HEK293 (cell line): ENCODE data around the gene PCDH9.

Experiments
- KLF17 ChIP-seq: fragments of 450-650 bp; formaldehyde crosslinking; IDR thresholded peaks from 2 replicates; pipeline ENCODE4 v1.5.1; 2016; ENCODE audit warnings: missing biosample characterization, missing genetic modification characterization
- REST ChIP-seq: fragments of 450-650 bp; formaldehyde crosslinking; IDR thresholded peaks from 2 replicates; pipeline ENCODE4 v1.5.1; 2016; ENCODE audit warnings: missing biosample characterization, missing genetic modification characterization
- ZNF114 ChIP-seq: fragments of 450-650 bp; formaldehyde crosslinking; IDR thresholded peaks from 2 replicates; pipeline ENCODE4 v1.5.0; 2017; ENCODE audit warnings: missing biosample characterization, missing genetic modification characterization
- ZNF121 ChIP-seq: fragments of 450-650 bp; formaldehyde crosslinking; IDR thresholded peaks from 2 replicates; pipeline ENCODE4 v1.5.1; 2016; ENCODE audit warnings: missing biosample characterization, missing genetic modification characterization
- ZNF138 ChIP-seq: fragments of 450-650 bp; formaldehyde crosslinking; IDR thresholded peaks from 2 replicates; pipeline ENCODE4 v1.5.1; 2016; ENCODE audit warnings: missing biosample characterization, missing genetic modification characterization, borderline replicate concordance
- ZNF510 ChIP-seq: fragments of 450-650 bp; formaldehyde crosslinking; IDR thresholded peaks from 2 replicates; pipeline ENCODE4 v1.5.1; 2018; ENCODE audit warnings: mild to moderate bottlenecking, missing genetic modification characterization, missing biosample characterization; ENCODE audit not compliant: insufficient replicate concordance
- ZNF645 ChIP-seq: fragments of 450-650 bp; formaldehyde crosslinking; IDR thresholded peaks from 2 replicates; pipeline ENCODE4; 2016; ENCODE audit warnings: missing biosample characterization, missing genetic modification characterization
- ZNF776 ChIP-seq: fragments of 450-650 bp; formaldehyde crosslinking; IDR thresholded peaks from 2 replicates; pipeline ENCODE4 v1.5.0; 2017; ENCODE audit warnings: missing biosample characterization, missing genetic modification characterization, borderline replicate concordance
- TF ChIP-seq, protein P1 (sequence below): fragments of 450-650 bp; formaldehyde crosslinking; IDR thresholded peaks from 2 replicates; pipeline ENCODE4 v1.5.1; 2016; ENCODE audit warnings: missing biosample characterization, missing genetic modification characterization
- TF ChIP-seq, protein P2 (sequence below): fragments of 450-650 bp; formaldehyde crosslinking; IDR thresholded peaks from 2 replicates; pipeline ENCODE4 v1.5.1; 2016; ENCODE audit warnings: missing biosample characterization, missing genetic modification characterization

DNA sequence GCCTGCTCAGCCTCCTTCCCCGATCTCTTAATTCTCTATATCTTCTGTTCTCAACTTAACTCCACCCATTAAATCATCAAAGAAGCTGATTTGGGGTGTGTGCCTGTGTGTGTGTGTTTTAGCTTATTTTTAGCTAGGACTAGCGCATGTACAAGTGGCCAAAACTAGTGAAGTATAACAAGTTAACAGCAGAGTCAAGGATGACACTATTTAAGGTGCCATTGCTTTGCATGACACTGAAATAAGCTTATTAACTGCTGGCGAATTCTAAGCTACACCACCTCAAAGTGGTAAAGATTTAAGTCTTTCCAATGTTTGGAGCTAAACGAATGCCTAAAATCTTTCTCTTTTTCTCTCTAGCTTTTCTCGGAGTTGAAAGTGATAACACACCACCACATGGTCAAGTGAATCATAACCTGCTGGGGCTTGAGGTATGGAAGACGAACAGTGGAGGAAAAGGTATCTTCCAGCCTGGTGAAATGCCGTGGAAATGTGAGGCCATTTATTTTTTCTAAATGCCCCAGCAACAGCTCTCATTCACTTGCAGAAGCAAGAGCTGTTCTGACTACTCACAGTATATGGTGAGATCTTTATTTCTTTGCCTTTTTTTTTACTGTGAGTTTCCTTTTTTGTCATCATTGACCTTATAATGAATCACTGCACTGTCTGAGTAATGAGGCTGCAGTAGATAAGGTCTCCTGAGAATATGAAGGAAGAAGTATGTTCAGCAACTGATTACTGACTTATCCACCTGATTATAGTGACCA is 570.3 kb downstream of the PCDH9 start:
- TF ChIP-seq REST (tag by site-specific recombination) (no peak), ZNF121 (no peak), KLF17 (tag by site-specific recombination) (no peak), ZNF138 (no peak), ZNF776 (tag by site-specific recombination) (no peak), ZNF510 (tag by site-specific recombination) (no peak), ZNF645 (tag by site-specific recombination) (no peak), ZNF114 (tag by site-specific recombination) (no peak)
- TF ChIP-seq, protein P1, sequence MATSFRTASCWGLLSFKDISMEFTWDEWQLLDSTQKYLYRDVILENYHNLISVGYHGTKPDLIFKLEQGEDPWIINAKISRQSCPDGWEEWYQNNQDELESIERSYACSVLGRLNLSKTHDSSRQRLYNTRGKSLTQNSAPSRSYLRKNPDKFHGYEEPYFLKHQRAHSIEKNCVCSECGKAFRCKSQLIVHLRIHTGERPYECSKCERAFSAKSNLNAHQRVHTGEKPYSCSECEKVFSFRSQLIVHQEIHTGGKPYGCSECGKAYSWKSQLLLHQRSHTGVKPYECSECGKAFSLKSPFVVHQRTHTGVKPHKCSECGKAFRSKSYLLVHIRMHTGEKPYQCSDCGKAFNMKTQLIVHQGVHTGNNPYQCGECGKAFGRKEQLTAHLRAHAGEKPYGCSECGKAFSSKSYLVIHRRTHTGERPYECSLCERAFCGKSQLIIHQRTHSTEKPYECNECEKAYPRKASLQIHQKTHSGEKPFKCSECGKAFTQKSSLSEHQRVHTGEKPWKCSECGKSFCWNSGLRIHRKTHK (tag by site-specific recombination): no peak
- TF ChIP-seq, protein P2, sequence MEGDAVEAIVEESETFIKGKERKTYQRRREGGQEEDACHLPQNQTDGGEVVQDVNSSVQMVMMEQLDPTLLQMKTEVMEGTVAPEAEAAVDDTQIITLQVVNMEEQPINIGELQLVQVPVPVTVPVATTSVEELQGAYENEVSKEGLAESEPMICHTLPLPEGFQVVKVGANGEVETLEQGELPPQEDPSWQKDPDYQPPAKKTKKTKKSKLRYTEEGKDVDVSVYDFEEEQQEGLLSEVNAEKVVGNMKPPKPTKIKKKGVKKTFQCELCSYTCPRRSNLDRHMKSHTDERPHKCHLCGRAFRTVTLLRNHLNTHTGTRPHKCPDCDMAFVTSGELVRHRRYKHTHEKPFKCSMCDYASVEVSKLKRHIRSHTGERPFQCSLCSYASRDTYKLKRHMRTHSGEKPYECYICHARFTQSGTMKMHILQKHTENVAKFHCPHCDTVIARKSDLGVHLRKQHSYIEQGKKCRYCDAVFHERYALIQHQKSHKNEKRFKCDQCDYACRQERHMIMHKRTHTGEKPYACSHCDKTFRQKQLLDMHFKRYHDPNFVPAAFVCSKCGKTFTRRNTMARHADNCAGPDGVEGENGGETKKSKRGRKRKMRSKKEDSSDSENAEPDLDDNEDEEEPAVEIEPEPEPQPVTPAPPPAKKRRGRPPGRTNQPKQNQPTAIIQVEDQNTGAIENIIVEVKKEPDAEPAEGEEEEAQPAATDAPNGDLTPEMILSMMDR: no peak
